Measurements from ENCODE around the gene SARDH. TPM values are rescaled to one million over a fixed set of nuclear protein-coding genes. Genes with fewer than 3 reads are reported as not detected.

The SARDH gene
- total and polyA plus RNA-seq, 2 of the 8 experiments (the other 6 are each of a cell fraction or from before 2014, with no cell fraction given): 6.4 to 7.4 TPM

GRCh38 chr9:133707763-133708245, 30.3 kb downstream of the SARDH start (continued):
- TF ChIP-seq CTBP2 (IDR thresholded peaks at IDR 0.05; ENCODE audit: borderline replicate concordance, insufficient read depth, insufficient read length, low read length): no peak
